Neural progenitor cell (in vitro differentiated cells): ENCODE results near the gene GABARAPL1.

ENCODE experiments used
- EZH2 ChIP-seq: fragments of 200-600 bp; sonication (generic); IDR thresholded peaks from 2 replicates; pipeline ENCODE4 v1.6.1; 2017; ENCODE audit warnings: antibody characterized with exemption, mild to moderate bottlenecking, moderate library complexity
- TF ChIP-seq, protein P1 (sequence below): fragments of 200-600 bp; sonication (generic); IDR thresholded peaks from 2 replicates; pipeline ENCODE4 v1.5.1; 2017; ENCODE audit warnings: antibody characterized with exemption, mild to moderate bottlenecking

DNA sequence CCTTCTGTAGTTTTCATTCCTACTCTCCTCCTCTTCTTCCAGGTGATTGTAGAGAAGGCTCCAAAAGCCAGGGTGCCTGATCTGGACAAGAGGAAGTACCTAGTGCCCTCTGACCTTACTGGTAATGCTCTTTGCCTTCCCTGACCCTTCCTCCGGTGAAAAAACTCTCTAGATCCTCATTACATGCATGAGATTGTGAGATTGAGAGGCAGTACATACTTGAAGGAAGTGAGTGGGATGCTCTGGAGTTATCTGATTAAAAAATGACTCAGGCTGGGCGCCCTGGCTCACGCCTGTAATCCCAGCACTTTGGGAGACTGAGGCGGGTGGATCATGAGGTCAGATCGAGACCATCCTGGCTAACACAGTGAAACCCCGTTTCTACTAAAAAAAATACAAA is 5.3 kb downstream of the GABARAPL1 start:
- TF ChIP-seq, protein P1, sequence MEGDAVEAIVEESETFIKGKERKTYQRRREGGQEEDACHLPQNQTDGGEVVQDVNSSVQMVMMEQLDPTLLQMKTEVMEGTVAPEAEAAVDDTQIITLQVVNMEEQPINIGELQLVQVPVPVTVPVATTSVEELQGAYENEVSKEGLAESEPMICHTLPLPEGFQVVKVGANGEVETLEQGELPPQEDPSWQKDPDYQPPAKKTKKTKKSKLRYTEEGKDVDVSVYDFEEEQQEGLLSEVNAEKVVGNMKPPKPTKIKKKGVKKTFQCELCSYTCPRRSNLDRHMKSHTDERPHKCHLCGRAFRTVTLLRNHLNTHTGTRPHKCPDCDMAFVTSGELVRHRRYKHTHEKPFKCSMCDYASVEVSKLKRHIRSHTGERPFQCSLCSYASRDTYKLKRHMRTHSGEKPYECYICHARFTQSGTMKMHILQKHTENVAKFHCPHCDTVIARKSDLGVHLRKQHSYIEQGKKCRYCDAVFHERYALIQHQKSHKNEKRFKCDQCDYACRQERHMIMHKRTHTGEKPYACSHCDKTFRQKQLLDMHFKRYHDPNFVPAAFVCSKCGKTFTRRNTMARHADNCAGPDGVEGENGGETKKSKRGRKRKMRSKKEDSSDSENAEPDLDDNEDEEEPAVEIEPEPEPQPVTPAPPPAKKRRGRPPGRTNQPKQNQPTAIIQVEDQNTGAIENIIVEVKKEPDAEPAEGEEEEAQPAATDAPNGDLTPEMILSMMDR, result no peak
- no peak for TF ChIP-seq EZH2
